HG03139 (cell line): ENCODE measurements around the gene GPR26.

ENCODE experiments used
- ATAC-seq: cut with Tn5 transposase; IDR thresholded peaks from one replicate; pipeline ENCODE4 v1.9.1; 2021; ENCODE audit not compliant: unreplicated experiment

The GPR26 gene, protein sequence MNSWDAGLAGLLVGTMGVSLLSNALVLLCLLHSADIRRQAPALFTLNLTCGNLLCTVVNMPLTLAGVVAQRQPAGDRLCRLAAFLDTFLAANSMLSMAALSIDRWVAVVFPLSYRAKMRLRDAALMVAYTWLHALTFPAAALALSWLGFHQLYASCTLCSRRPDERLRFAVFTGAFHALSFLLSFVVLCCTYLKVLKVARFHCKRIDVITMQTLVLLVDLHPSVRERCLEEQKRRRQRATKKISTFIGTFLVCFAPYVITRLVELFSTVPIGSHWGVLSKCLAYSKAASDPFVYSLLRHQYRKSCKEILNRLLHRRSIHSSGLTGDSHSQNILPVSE

GRCh38 chr10:123666318-123667236 is at the start of gene GPR26:
Gene GPR26 (plus strand): TSS chr10:123666355. CDS start chr10:123666408, 53 bp downstream.
- ATAC-seq, result no peak

DNA sequence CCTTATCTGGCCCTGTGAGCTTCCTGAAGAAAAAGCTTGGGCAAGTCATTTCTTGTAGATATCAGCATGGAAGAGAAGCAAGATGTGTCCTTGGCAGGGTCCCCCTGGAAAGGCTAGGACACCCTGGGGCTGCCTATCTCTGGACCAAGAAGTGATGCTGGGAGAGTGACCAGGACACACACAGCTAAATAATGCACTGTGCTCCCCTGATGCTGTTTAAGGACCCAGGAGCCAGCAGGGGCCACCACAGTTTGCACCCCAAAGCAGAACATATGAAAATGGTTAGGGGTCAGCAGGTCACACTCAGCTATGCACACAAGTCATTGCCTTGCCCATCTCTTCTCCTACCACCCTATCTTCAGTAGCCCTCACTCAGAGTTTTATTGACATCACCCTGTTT is 47.9 kb upstream of the GPR26 start:
- ATAC-seq, result no peak

DNA sequence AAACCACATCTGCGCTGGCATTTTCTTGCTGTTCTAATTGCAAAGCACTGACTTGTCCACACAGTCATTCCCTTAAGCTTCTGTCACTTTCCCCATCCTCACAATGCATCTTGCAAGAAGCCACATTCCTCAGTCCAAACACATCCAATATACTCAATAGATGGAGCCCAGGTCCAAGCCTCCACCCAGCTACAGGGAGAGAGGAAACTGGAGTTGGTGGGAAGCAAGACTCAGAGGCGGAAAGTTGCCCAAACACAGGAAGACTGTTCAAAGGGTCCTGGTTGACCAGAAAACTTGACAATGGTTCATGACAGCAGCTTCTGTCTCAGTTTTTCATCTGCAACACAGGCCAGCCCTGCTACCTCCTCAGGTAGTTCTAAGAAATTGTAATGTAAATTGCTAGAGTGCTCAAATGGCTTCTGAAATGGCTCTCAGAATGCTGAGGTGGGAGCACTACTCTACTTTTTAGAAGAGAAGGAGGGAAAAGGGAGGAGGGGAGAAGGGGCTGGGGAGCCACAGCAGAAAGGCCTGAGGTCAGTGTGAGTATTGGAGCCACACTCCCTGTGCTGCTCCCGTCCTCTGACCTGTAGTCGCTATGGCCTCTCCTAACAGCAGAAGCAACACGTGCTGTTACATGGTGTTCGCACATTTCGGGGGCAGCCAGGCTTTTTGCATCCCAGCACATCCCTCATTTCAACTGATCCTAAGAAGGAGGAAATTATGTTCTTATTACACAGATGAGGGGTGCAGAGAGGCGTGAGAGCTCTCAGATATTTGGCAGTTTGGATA is 46.9 kb upstream of the GPR26 start:
- ATAC-seq, result no peak

GRCh38 chr10:123620621-123621020 is 45.5 kb upstream of the GPR26 start:
- ATAC-seq, result no peak

- ATAC-seq, result no peak
Measured at GRCh38 chr10:123621492-123621891, 44.7 kb upstream of the GPR26 start.

- ATAC-seq, result no peak
Measured at GRCh38 chr10:123621916-123622315, 44.2 kb upstream of the GPR26 start.

DNA sequence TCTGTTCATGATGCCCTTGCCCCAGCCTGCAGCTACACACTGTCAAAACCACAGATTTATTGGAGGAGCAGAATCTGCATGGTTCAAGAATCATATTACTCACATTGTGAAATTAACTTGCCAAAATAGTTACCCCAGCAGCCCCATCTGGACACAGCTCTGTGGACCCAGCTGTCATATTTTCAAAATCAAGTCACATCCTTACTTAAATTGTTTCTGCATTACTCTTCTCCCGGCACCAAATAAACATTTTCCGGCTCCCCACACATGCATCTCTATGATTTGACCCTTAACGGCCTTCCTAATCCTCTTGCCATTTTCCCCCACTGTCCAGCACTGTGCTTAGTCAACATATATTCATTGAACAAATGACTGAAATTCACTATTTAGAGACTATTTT is 43.8 kb upstream of the GPR26 start:
- no peak for ATAC-seq

- ATAC-seq, result no peak
Measured at GRCh38 chr10:123624086-123624485, 42.1 kb upstream of the GPR26 start.

- ATAC-seq, result no peak
Measured at GRCh38 chr10:123633106-123633505, 33.0 kb upstream of the GPR26 start.

DNA sequence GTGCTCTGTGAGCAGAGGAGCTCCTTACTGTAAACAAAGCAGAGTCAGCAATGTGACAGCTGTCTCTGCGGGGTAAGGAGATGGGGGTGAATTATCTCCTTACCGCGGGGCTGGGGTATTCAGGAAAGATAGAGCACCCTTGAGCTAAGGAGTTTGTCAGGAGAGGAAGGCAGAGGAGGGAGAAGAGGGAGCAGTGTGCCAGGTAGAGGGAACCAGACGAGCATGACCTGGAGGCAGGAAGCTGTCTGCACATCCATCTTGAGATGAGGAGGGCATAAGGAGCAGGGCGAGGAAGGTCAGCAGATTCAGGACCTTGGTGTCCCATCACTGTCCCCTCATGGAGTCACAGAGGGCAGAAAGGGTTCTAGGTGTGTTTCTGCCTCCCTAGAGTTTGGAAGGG is 32.5 kb upstream of the GPR26 start:
- ATAC-seq, result no peak

- ATAC-seq, result no peak
Measured at GRCh38 chr10:123634221-123634620, 31.9 kb upstream of the GPR26 start.

- no peak for ATAC-seq
Measured at GRCh38 chr10:123635131-123635530, 31.0 kb upstream of the GPR26 start.

DNA sequence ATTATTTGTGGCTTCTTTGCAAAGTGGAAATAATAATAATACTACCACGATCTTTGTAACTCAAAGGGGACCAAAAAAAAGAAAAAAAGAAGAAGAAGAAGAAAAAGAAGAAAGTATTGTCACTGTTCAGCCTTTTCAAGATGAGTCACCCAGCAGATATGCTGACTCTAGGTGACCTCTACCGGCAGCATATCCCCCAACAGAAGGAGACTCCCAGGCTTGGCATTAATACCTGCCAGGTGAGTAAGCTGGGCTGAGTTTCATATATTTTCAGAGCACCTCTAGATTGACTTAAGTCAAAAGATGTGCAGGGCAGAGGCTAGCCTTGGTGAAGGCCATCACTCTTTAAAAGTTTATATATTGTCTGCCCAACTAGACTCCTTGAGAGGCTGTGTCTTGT is 30.4 kb upstream of the GPR26 start:
- no peak for ATAC-seq

- ATAC-seq, result no peak
Measured at GRCh38 chr10:123636598-123637325, 29.4 kb upstream of the GPR26 start.

- no peak for ATAC-seq
Measured at GRCh38 chr10:123637326-123637880, 28.8 kb upstream of the GPR26 start.

GRCh38 chr10:123639131-123639530 is 27.0 kb upstream of the GPR26 start:
- ATAC-seq, result no peak

DNA sequence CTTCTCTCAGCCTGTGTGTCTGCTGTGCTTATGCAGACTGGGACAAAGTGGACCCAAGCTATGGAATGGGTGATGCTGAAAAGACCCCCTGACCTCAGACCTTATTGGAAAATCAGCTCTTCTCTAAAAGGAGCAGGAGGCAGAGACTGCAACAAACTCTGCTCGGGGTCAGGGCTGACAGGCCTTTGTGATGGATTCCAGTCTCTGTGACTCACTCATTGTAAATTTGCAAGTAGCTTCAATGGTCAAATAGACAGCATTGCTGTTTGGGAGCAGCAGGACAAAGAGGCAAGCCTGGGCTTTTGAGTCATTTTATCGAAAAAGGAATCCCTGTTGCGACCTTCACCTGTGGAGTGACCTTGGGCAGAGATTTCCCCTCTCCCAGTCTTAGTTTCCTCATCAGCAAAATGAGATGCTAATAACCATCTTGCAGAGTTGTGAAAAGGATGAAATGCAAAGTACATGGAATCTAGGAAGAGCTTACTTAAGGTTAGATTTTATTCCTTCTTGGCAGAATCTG is 26.1 kb upstream of the GPR26 start:
- no peak for ATAC-seq

DNA sequence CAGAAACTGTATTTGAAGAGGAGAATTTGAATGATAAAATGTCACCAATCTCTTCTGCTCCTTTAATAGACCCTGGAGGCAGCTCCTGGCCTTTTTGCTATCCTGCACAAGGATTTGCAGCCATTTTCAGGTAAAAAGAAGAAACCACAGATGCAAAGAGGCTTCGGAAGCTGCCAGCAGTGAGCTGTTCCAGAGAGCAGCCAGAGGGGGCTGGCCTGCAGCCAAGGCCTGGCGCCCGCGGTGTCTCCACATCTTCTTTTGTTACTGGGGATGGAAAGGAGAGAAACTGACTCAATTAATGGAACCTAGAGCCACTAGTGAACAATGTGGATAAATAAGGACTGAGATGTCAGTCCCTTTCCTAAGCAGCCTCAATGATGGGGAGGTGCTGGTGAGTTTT is 23.9 kb upstream of the GPR26 start:
- ATAC-seq, result no peak

- ATAC-seq, result no peak
Measured at GRCh38 chr10:123642697-123643096, 23.5 kb upstream of the GPR26 start.

GRCh38 chr10:123643315-123643714 is 22.8 kb upstream of the GPR26 start:
- no peak for ATAC-seq
